ENCODE measurements around the gene MOCOS.
"Not testable (repeated sequence)": the region's sequence is repeated elsewhere in the genome, so short reads cannot be mapped to it uniquely, and the experiment has no call there.

The MOCOS gene

DNA sequence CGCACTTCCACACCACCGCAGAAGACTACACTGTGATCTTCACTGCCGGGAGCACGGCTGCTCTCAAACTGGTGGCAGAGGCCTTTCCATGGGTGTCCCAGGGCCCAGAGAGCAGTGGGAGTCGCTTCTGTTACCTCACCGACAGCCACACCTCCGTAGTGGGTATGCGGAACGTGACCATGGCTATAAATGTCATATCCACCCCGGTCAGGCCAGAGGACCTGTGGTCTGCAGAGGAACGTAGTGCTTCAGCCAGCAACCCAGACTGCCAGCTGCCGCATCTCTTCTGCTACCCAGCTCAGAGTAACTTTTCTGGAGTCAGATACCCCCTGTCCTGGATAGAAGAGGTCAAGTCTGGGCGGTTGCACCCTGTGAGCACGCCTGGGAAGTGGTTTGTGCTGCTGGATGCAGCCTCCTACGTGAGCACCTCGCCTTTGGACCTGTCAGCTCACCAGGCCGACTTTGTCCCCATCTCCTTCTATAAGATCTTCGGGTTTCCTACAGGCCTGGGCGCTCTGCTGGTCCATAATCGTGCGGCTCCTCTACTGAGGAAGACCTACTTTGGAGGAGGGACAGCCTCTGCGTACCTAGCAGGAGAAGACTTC, 12.5 kb downstream of the MOCOS start:
- no peaks in the 10 kb centered on the region for H3K27me3 ChIP-seq (replicated peaks; ENCODE audit: control insufficient read depth, insufficient read depth, low read length, poor library complexity, severe bottlenecking)
- no peaks in the 10 kb centered on the region for H3K9me3 ChIP-seq (ENCODE audit: control insufficient read depth, low read length)
- no peaks in the 10 kb centered on the region for H3K36me3 ChIP-seq (ENCODE audit: control insufficient read depth, insufficient read depth, low read length)
- no peak overlapping the region for H3K27ac ChIP-seq (ENCODE audit: insufficient read depth, low read length, poor library complexity, severe bottlenecking)
- H3K4me3 ChIP-seq (ENCODE audit: insufficient read depth, low read depth, low read length, poor library complexity, severe bottlenecking): no peak overlapping the region
- no peak for DNase-seq
- H3K4me1 ChIP-seq (ENCODE audit: control insufficient read depth, insufficient read depth, low read length, poor library complexity, severe bottlenecking): no peaks in the 10 kb centered on the region

GRCh38 chr18:36200354-36200771, 13.1 kb downstream of the MOCOS start:
- no peak for DNase-seq
- Histone ChIP-seq H3K27me3 (replicated peaks; ENCODE audit: control insufficient read depth, insufficient read depth, low read length, poor library complexity, severe bottlenecking) (no peaks in the 10 kb centered on the region), H3K9me3 (ENCODE audit: control insufficient read depth, low read length) (no peaks in the 10 kb centered on the region), H3K27ac (ENCODE audit: insufficient read depth, low read length, poor library complexity, severe bottlenecking) (no peak overlapping the region), H3K36me3 (ENCODE audit: control insufficient read depth, insufficient read depth, low read length) (no peaks in the 10 kb centered on the region), H3K4me1 (ENCODE audit: control insufficient read depth, insufficient read depth, low read length, poor library complexity, severe bottlenecking) (no peaks in the 10 kb centered on the region), H3K4me3 (ENCODE audit: insufficient read depth, low read depth, low read length, poor library complexity, severe bottlenecking) (no peak overlapping the region)

- DNase-seq: no peak
- no peak overlapping the region for H3K4me3 ChIP-seq (ENCODE audit: insufficient read depth, low read depth, low read length, poor library complexity, severe bottlenecking)
- no peaks in the 10 kb centered on the region for H3K36me3 ChIP-seq (ENCODE audit: control insufficient read depth, insufficient read depth, low read length)
- no peaks in the 10 kb centered on the region for H3K9me3 ChIP-seq (ENCODE audit: control insufficient read depth, low read length)
- no peaks in the 10 kb centered on the region for H3K27me3 ChIP-seq (replicated peaks; ENCODE audit: control insufficient read depth, insufficient read depth, low read length, poor library complexity, severe bottlenecking)
- no peak overlapping the region for H3K27ac ChIP-seq (ENCODE audit: insufficient read depth, low read length, poor library complexity, severe bottlenecking)
- H3K4me1 ChIP-seq (ENCODE audit: control insufficient read depth, insufficient read depth, low read length, poor library complexity, severe bottlenecking): no peaks in the 10 kb centered on the region
Observed at GRCh38 chr18:36201765-36202164, 14.5 kb downstream of the MOCOS start.

- no peak for DNase-seq
- no peak overlapping the region for H3K27ac ChIP-seq (ENCODE audit: insufficient read depth, low read length, poor library complexity, severe bottlenecking)
- H3K4me3 ChIP-seq (ENCODE audit: insufficient read depth, low read depth, low read length, poor library complexity, severe bottlenecking): no peak overlapping the region
- no peaks in the 10 kb centered on the region for H3K9me3 ChIP-seq (ENCODE audit: control insufficient read depth, low read length)
- no peaks in the 10 kb centered on the region for H3K4me1 ChIP-seq (ENCODE audit: control insufficient read depth, insufficient read depth, low read length, poor library complexity, severe bottlenecking)
- no peaks in the 10 kb centered on the region for H3K36me3 ChIP-seq (ENCODE audit: control insufficient read depth, insufficient read depth, low read length)
- no peaks in the 10 kb centered on the region for H3K27me3 ChIP-seq (replicated peaks; ENCODE audit: control insufficient read depth, insufficient read depth, low read length, poor library complexity, severe bottlenecking)
Observed at GRCh38 chr18:36203360-36203895, 16.1 kb downstream of the MOCOS start.

- H3K4me3 ChIP-seq (ENCODE audit: insufficient read depth, low read depth, low read length, poor library complexity, severe bottlenecking): no peak overlapping the region
- DNase-seq: no peak
- H3K9me3 ChIP-seq (ENCODE audit: control insufficient read depth, low read length): no peaks in the 10 kb centered on the region
- no peaks in the 10 kb centered on the region for H3K4me1 ChIP-seq (ENCODE audit: control insufficient read depth, insufficient read depth, low read length, poor library complexity, severe bottlenecking)
- no peaks in the 10 kb centered on the region for H3K36me3 ChIP-seq (ENCODE audit: control insufficient read depth, insufficient read depth, low read length)
- H3K27me3 ChIP-seq (replicated peaks; ENCODE audit: control insufficient read depth, insufficient read depth, low read length, poor library complexity, severe bottlenecking): no peaks in the 10 kb centered on the region
- H3K27ac ChIP-seq (ENCODE audit: insufficient read depth, low read length, poor library complexity, severe bottlenecking): no peak overlapping the region
Observed at GRCh38 chr18:36205166-36205565, 17.9 kb downstream of the MOCOS start.

DNA sequence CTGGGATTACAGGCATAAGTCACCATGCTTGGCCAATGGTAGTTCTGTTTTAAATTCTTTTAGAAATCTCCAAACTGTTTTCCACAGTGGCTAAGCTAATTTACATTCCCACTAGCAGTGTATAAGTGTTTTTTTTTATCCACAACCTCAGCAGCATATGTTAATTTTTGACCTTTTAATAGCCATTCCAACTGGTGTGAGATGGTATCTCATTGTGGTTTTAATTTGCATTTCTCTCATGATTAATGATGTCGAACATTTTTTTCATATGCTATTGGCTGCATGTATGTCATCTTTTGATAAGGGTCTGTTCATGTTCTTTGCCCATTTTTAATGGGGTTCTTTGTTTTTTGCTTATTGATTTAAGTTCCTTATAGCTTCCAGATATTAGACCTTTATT, 20.0 kb downstream of the MOCOS start:
- Histone ChIP-seq H3K4me3 (ENCODE audit: insufficient read depth, low read depth, low read length, poor library complexity, severe bottlenecking) (no peak overlapping the region), H3K9me3 (ENCODE audit: control insufficient read depth, low read length) (no peaks in the 10 kb centered on the region), H3K36me3 (ENCODE audit: control insufficient read depth, insufficient read depth, low read length) (no peaks in the 10 kb centered on the region), H3K27ac (ENCODE audit: insufficient read depth, low read length, poor library complexity, severe bottlenecking) (no peak overlapping the region), H3K27me3 (replicated peaks; ENCODE audit: control insufficient read depth, insufficient read depth, low read length, poor library complexity, severe bottlenecking) (no peaks in the 10 kb centered on the region), H3K4me1 (ENCODE audit: control insufficient read depth, insufficient read depth, low read length, poor library complexity, severe bottlenecking) (no peaks in the 10 kb centered on the region)
- no peak for DNase-seq

DNA sequence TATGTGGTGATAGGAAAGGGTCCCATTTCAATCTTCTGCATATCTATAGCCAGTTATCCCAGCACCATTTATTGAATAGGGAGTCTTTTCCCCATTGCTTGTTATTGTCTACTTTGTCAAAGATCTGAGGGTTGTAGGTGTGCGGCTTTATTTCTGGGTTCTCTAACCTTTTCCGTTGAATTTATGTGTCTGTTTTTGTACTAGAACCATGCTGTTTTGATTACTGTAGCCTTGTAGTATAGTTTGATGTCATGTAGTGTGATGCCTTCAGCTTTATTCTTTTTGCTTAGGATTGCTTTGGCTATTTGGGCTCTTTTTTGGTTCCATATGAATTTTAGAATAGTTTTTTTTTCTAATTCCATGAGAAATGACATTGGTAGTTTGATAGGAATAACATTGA, 20.7 kb downstream of the MOCOS start:
- DNase-seq: not testable (repeated sequence)

DNA sequence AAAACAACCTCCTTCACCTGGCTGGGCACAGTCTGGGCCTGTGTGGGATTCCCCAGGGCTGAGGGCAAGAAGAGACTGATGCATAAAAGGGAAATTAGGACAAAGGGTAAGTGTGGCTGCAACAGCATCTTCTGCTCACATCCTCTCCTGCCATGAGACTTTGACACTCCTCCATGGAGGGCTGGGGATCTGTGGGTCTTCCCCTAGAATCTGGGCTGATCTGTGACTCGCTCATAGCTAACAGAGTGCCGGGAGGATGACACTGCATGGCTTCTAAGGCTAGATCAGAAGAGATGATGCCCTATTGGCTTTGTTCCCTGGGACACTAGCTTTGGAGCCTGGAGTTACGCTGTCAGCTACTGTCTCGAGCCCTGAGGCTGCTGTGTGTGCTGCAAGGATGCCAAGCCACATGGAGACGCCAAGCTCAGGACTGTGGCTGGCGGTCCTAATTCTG, 24.3 kb downstream of the MOCOS start:
- Histone ChIP-seq H3K4me3 (ENCODE audit: insufficient read depth, low read depth, low read length, poor library complexity, severe bottlenecking) (no peak overlapping the region), H3K9me3 (ENCODE audit: control insufficient read depth, low read length) (no peaks in the 10 kb centered on the region), H3K27ac (ENCODE audit: insufficient read depth, low read length, poor library complexity, severe bottlenecking) (no peak overlapping the region), H3K36me3 (ENCODE audit: control insufficient read depth, insufficient read depth, low read length) (no peaks in the 10 kb centered on the region), H3K4me1 (ENCODE audit: control insufficient read depth, insufficient read depth, low read length, poor library complexity, severe bottlenecking) (no peaks in the 10 kb centered on the region), H3K27me3 (replicated peaks; ENCODE audit: control insufficient read depth, insufficient read depth, low read length, poor library complexity, severe bottlenecking) (no peaks in the 10 kb centered on the region)
- DNase-seq: no peak

More for the DNA sequence above, 20.7 kb downstream of the MOCOS start:
- not testable (repeated sequence) for H3K36me3 ChIP-seq (ENCODE audit: control insufficient read depth, insufficient read depth, low read length); H3K4me3 ChIP-seq (ENCODE audit: insufficient read depth, low read depth, low read length, poor library complexity, severe bottlenecking); H3K27ac ChIP-seq (ENCODE audit: insufficient read depth, low read length, poor library complexity, severe bottlenecking); H3K4me1 ChIP-seq (ENCODE audit: control insufficient read depth, insufficient read depth, low read length, poor library complexity, severe bottlenecking); H3K9me3 ChIP-seq (ENCODE audit: control insufficient read depth, low read length); H3K27me3 ChIP-seq (replicated peaks; ENCODE audit: control insufficient read depth, insufficient read depth, low read length, poor library complexity, severe bottlenecking)

DNA sequence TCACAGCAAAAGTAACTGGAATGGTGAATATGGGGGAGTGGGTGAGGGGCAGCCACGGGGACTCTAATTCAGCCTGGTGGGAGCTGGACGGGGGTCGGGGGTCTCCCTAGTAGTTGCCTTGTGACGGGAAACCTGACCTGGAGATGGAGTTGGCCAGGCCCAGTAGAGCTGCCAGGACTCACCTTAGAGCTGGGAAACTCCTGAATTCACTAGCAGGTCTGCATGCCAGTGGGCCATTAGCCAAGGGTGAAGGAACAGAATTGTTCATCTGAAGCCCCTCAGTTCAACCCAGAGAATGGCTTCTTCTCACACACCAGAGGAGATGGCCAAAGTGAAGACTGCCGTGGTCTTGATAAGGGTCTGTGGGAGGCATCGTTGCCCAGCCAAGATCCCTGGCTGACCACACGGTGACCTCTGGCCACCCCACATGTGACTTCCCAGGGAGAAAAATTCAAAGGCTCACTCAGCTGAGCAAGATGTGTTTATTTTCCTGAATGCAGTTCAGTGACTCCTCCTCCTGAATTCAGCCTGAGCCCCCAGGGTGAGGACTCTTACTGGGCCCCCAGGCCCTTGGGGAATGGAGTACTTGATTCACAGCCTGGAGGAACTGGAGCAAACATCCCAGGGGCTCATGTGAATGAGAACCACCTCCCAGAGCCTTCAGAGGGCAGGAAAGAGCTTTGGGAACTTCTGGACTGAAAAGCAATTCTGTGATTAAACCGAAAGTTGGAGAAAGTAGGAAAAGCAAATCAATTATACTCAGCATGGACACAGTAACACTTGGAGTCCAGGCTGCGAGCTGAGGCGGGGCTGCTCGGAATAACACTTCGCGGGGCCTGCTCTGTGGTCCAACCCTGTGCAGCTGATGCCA, 25.2 kb downstream of the MOCOS start:
- no peaks in the 10 kb centered on the region for H3K27me3 ChIP-seq (replicated peaks; ENCODE audit: control insufficient read depth, insufficient read depth, low read length, poor library complexity, severe bottlenecking)
- no peak overlapping the region for H3K4me3 ChIP-seq (ENCODE audit: insufficient read depth, low read depth, low read length, poor library complexity, severe bottlenecking)
- no peaks in the 10 kb centered on the region for H3K9me3 ChIP-seq (ENCODE audit: control insufficient read depth, low read length)
- no peaks in the 10 kb centered on the region for H3K36me3 ChIP-seq (ENCODE audit: control insufficient read depth, insufficient read depth, low read length)
- H3K27ac ChIP-seq (ENCODE audit: insufficient read depth, low read length, poor library complexity, severe bottlenecking): no peak overlapping the region
- no peak for DNase-seq
- no peaks in the 10 kb centered on the region for H3K4me1 ChIP-seq (ENCODE audit: control insufficient read depth, insufficient read depth, low read length, poor library complexity, severe bottlenecking)

DNA sequence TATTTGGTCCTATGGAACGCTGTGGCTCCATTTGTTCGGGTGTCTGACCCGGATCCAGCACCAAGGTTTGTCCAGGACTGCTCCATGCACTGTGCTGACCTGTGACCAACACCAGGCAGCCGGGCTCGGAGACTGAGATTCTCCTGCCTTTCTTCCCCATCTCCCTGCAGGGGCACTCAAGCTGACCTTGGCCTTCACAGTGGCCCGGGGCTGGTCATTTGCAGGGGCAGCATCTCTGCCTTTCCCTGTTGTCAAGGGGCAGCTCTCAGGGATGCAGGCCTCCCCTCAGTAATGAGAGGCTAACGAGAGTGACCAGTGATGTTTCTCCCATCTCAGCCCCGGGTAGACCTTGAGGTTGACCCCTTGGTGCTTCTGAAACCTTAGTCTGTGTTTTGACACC, 27.5 kb downstream of the MOCOS start:
- Histone ChIP-seq H3K36me3 (ENCODE audit: control insufficient read depth, insufficient read depth, low read length) (no peaks in the 10 kb centered on the region), H3K9me3 (ENCODE audit: control insufficient read depth, low read length) (no peaks in the 10 kb centered on the region), H3K27ac (ENCODE audit: insufficient read depth, low read length, poor library complexity, severe bottlenecking) (no peak overlapping the region), H3K27me3 (replicated peaks; ENCODE audit: control insufficient read depth, insufficient read depth, low read length, poor library complexity, severe bottlenecking) (no peaks in the 10 kb centered on the region), H3K4me3 (ENCODE audit: insufficient read depth, low read depth, low read length, poor library complexity, severe bottlenecking) (no peak overlapping the region), H3K4me1 (ENCODE audit: control insufficient read depth, insufficient read depth, low read length, poor library complexity, severe bottlenecking) (no peaks in the 10 kb centered on the region)
- no peak for DNase-seq
